IPS-NIHi7 (cell line): ENCODE data around the gene RREB1.

ENCODE experiments used
- DNase-seq: peaks from one replicate; pipeline ENCODE4 v3.0.0; 2012; ENCODE audit warnings: mixed read lengths; ENCODE audit errors: extremely low spot score

The RREB1 gene

DNA sequence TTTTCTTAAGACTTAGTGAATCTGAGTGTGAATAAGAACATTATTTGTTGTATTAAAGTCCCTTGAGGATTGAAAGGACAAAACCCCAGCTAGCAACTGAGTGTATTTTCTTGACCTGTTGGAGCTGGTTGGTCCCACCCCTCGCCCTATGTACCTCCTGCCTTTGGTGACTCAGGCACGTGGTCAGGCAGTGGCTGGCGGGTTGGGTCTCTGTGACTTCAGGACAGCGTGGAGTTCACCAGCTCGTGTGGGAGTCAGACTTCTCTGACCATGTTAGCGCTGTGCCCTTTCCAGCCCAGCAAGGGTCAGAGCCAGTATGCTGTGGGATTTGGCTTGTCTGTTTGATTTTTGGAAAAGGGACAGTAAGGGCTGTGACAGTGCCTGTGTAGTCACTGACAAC lies 111.5 kb downstream of the RREB1 start:
- DNase-seq = no peak

DNA sequence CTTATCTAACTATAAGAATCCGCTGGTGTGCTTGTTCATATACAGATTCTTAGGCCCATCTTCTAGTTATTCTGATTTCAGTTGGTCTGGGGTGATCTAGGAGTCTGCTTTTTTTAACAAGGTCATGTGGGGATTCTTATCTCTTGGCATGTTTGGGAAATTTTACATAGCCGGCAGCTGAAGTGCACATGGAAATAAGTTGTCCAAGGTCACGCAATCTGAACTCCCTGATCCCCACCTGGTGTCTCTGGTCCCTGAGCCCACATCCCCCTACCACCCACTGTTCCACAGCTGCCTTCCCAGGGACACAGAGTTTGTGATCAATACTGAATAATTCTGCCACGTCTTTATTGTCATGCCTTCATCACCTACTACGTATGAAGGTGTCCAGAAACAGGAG lies 114.4 kb downstream of the RREB1 start:
- DNase-seq = no peak

- DNase-seq = no peak
These were observed 117.0 kb downstream of the RREB1 start for GRCh38 chr6:7224731-7225130.

GRCh38 chr6:7228662-7229375 lies 121.1 kb downstream of the RREB1 start:
- no peak for DNase-seq

DNA sequence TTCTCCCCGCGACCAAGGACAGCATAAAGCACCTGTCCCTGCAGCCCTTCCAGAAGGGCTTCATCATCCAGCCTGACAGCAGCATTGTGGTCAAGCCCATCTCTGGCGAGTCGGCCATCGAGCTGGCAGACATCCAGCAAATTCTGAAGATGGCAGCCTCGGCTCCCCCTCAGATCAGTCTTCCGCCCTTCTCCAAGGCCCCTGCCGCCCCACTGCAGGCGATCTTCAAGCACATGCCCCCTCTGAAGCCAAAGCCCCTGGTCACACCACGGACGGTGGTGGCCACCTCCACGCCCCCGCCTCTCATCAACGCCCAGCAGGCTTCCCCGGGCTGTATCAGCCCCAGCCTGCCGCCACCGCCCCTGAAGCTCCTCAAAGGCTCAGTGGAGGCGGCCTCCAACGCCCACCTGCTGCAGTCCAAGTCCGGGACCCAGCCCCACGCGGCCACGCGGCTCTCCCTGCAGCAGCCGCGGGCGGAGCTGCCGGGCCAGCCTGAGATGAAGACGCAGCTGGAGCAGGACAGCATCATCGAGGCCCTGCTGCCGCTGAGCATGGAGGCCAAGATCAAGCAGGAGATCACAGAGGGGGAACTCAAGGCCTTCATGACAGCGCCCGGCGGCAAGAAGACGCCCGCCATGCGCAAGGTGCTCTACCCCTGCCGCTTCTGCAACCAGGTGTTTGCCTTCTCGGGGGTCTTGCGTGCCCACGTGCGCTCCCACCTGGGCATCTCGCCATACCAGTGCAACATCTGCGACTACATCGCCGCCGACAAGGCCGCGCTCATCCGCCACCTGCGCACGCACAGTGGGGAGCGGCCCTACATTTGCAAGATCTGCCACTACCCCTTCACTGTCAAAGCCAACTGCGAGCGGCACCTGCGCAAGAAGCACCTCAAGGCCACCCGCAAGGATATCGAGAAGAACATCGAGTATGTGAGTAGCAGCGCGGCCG lies 121.9 kb downstream of the RREB1 start:
- DNase-seq = no peak

GRCh38 chr6:7230327-7230691 lies 122.5 kb downstream of the RREB1 start:
- no peak for DNase-seq

- no peak for DNase-seq
These were observed 123.4 kb downstream of the RREB1 start for GRCh38 chr6:7230956-7231713.

DNA sequence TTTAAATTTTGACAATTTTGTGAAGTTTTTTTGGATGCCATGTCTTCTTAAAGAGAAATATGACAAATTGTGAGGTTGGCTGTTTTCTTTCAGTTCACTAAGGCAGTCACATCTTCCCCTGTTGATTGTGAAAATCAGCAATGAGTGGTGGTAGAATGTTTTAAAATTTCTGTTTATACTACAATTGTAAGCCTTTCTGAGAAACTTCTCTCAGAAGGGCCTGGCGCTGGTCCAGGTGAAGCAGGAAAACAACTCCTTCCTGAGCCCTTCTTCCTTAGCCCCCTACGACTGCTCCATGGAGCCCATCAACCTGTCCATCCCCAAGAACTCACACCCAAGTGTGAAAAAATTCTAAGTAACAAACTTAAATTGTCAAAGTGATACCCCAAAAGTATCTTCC lies 124.6 kb downstream of the RREB1 start:
- DNase-seq = no peak

- no peak for DNase-seq
These were observed 126.8 kb downstream of the RREB1 start for GRCh38 chr6:7234547-7234946.

DNA sequence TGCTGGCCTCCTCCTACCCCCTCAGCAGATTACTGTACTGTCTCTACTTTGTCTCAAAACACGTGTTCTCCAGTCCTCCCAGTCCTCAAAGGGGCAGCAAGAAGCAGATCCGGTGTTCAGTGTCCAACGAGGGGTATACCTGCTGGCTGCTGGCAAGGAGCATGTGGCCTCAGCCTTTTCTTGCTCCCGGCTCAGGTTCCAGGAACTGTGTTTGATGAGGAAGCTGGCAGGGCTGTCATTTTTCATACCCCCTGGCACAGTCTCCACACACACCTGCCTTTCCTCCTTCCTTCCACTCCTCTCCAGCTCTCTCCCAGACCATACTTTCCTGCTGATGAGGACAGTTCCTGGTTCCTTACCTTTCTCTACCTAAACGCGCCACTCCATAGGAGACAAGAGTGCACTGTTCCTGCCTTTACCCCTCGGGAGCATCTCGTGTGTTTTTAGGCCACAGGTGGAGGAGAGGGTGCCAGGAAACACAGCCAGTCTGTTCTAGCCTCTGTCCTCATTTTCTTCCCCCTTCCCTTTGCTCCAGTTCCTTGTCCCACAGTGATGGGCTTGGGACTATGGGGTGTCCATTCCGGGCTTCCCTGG lies 128.0 kb downstream of the RREB1 start:
- DNase-seq = no peak

GRCh38 chr6:7236306-7237209 lies 128.8 kb downstream of the RREB1 start:
- no peak for DNase-seq

DNA sequence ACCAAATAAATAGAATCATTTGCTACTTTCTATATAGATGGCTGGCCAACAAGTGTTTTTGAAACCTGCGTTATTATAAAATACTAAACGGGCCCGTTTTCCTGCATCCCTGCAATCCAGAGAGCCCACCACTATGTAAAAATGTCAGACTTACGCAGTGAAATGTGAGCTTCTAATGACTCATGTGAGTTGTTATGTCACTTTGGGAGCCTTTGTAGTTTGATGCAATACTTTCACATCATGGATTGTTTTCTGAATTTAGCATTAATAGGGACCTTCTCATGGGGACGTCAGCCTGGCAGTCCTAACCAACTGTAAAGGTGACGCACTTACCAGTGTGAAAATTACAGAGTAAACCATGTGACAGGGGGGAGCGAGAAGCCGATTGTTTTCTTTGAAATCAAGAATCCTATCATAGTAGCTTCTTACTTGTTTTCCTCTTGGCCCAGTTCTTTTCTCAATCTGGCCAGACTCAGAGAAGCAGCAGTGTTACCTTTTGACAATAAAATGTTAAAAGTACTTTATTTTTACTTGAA lies 130.0 kb downstream of the RREB1 start:
- DNase-seq = no peak

GRCh38 chr6:7238526-7238899 lies 130.8 kb downstream of the RREB1 start:
- no peak for DNase-seq

DNA sequence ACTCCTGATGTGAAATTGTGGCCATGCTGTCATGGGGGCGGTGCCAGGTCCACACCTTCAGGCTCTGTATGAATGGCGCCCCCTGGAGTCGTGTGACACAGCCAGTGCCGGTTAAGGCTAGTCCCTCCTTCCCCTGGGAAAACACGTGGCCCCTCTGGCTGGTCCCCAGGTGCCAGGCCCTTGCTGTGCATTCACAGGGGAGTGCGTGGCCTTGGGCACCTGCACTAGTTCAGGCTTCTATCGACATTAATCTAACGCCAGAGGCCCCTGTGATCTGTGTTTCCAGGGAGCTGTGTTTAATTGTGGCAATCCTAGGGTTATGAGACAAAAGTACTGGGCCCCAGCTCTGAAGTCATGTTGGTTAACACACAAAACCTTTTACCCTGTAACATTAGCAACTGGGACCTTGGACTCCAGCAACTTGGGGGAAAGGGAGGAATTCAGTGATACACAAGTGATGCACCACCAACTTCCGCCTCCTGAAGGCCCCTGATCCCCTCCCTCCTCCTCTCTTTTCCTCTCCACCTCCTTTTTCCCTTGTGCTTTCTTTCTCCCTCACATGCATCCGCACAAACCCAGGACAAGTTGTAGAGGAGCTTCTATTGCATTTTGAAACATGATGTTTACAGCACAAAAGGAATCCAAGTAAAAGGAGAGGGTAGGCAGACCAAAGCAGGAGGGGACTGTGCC lies 131.3 kb downstream of the RREB1 start:
- peak; percentile 86 for DNase-seq

GRCh38 chr6:7239590-7239948 lies 131.8 kb downstream of the RREB1 start:
- DNase-seq = no peak

GRCh38 chr6:7240351-7240750 lies 132.6 kb downstream of the RREB1 start:
- DNase-seq = no peak

DNA sequence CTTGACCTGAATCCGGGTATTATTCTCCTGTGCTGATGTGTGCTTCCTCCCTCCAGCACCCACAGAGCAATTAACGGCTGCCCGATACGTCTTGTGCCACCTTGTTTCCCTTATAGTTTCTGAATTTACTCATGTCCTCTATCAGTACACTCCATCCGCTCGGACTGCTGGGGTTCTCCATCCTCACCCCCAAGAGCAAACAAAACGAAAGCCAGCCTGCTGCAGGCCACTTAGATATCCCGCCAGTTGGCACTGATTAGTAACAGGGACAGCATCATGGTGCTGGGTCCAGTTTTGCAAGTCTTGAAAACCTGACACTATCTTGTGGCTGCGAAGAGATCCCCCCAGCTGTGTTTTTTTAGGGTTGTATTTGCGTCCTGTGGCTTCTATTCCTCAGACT lies 133.4 kb downstream of the RREB1 start:
- DNase-seq = no peak

- no peak for DNase-seq
These were observed 134.2 kb downstream of the RREB1 start for GRCh38 chr6:7241709-7242645.

GRCh38 chr6:7242835-7243178 lies 135.0 kb downstream of the RREB1 start:
- DNase-seq = no peak
